ENCODE data around the gene SEMA6A. TPM values are rescaled to one million over a fixed set of nuclear protein-coding genes. Genes with fewer than 3 reads are reported as not detected.

SEMA6A gene
- polyA plus RNA-seq, 1 of the 3 experiments (the other 2 are of a cell fraction): 0.18 TPM

DNA sequence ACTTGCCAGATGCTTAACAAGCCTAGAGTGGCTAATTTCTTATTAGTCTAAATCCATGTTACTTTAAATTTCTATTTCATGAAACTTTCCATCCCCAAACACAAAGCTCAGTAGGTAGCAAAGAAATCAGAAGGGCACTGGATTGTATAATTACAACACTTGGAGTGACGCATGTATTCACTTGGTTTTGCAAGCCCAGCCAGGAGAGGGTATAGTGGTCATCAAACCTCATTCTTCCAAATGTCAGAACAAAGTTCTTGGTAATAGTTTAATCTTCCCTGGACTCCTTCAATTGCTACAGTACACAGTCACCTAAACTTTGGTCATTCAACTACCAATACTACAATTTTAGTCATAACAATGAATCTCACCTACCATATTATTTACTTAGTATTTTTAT, 112.1 kb downstream of the SEMA6A start:
- no peaks in the 10 kb centered on the region for H4K20me1 ChIP-seq (ENCODE audit: insufficient read depth)
- H3K4me2 ChIP-seq: no peak overlapping the region
- H3K4me1 ChIP-seq (ENCODE audit: control insufficient read depth in 1 of 2, insufficient read depth in 2 of 2, low read depth in 1 of 2, low read length in 1 of 2): peaks cover 0 to 20% of the 10 kb centered on the region in 2 experiments; a peak in 2 of 4 replicates
- H3F3A ChIP-seq (replicated peaks; ENCODE audit: insufficient read depth): no peaks in the 10 kb centered on the region
- H3K27ac ChIP-seq (ENCODE audit: low read depth in 2 of 2, low read length in 1 of 2): no peak overlapping the region; a peak in 1 of 4 replicates
- no peak for DNase-seq
- no peak overlapping the region for H2AFZ ChIP-seq (ENCODE audit: low read depth)
- no peaks in the 10 kb centered on the region for H3K36me3 ChIP-seq (replicated peaks in 1 of 2; ENCODE audit: control insufficient read depth in 1 of 2, insufficient read depth in 2 of 2, low read length in 1 of 2)
- ChIA-PET CTCF (interaction anchor here (1.5 to 2.8 kb wide), 2 partner anchors 9 to 24 kb away, joined by 3 to 8 read pairs; no protein-coding TSS in a partner anchor), POLR2A (no interaction called here)
- H3K9me3 ChIP-seq: no peaks in the 10 kb centered on the region
- no peaks in the 10 kb centered on the region for H3K27me3 ChIP-seq (ENCODE audit: insufficient read depth)
- H3K9ac ChIP-seq: no peak overlapping the region
- no peaks in the 10 kb centered on the region for H3K9me2 ChIP-seq
- no peak overlapping the region for H3K4me3 ChIP-seq (ENCODE audit: low read depth in 2 of 2, low read length in 1 of 2)
- 100% methylated on average over 1 of the region's 1 CpG for WGBS (ENCODE audit: low lambda C conversion rate)
- H3K79me2 ChIP-seq (ENCODE audit: insufficient read depth): no peaks in the 10 kb centered on the region
- TF ChIP-seq RFX5 (IDR thresholded peaks at IDR 0.05; ENCODE audit: low read length) (no peak), SMC3 (IDR thresholded peaks at IDR 0.05; ENCODE audit: low read depth, low read length) (no peak), EP300 (IDR thresholded peaks at IDR 0.05; ENCODE audit: borderline replicate concordance in 1 of 2, low read depth in 1 of 2, low read length in 1 of 2) (no peak), RXRA (IDR thresholded peaks at IDR 0.05; ENCODE audit: borderline replicate concordance, low read depth) (no peak), MXI1 (IDR thresholded peaks at IDR 0.05; ENCODE audit: low read depth, low read length) (no peak), ELF1 (IDR thresholded peaks at IDR 0.05) (no peak), TEAD4 (IDR thresholded peaks at IDR 0.05; ENCODE audit: borderline replicate concordance, insufficient read depth) (no peak), SIN3A (IDR thresholded peaks at IDR 0.05; ENCODE audit: borderline replicate concordance, low read depth, low read length) (no peak), POLR2AphosphoS5 (IDR thresholded peaks at IDR 0.05; ENCODE audit: low read depth, low read length) (no peak), MEF2A (IDR thresholded peaks at IDR 0.05; ENCODE audit: borderline replicate concordance, low read depth) (no peak), GABPA (IDR thresholded peaks at IDR 0.05; ENCODE audit: low read depth) (no peak), NRF1 (IDR thresholded peaks at IDR 0.05; ENCODE audit: low read depth, low read length) (no peak), RCOR1 (IDR thresholded peaks at IDR 0.05; ENCODE audit: low read length) (no peak), NFIC (IDR thresholded peaks at IDR 0.05; ENCODE audit: borderline replicate concordance) (no peak)
- TF ChIP-seq, protein P1, sequence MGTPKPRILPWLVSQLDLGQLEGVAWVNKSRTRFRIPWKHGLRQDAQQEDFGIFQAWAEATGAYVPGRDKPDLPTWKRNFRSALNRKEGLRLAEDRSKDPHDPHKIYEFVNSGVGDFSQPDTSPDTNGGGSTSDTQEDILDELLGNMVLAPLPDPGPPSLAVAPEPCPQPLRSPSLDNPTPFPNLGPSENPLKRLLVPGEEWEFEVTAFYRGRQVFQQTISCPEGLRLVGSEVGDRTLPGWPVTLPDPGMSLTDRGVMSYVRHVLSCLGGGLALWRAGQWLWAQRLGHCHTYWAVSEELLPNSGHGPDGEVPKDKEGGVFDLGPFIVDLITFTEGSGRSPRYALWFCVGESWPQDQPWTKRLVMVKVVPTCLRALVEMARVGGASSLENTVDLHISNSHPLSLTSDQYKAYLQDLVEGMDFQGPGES (IDR thresholded peaks at IDR 0.05; ENCODE audit: low read depth, low read length): no peak
- TF ChIP-seq, protein P2, sequence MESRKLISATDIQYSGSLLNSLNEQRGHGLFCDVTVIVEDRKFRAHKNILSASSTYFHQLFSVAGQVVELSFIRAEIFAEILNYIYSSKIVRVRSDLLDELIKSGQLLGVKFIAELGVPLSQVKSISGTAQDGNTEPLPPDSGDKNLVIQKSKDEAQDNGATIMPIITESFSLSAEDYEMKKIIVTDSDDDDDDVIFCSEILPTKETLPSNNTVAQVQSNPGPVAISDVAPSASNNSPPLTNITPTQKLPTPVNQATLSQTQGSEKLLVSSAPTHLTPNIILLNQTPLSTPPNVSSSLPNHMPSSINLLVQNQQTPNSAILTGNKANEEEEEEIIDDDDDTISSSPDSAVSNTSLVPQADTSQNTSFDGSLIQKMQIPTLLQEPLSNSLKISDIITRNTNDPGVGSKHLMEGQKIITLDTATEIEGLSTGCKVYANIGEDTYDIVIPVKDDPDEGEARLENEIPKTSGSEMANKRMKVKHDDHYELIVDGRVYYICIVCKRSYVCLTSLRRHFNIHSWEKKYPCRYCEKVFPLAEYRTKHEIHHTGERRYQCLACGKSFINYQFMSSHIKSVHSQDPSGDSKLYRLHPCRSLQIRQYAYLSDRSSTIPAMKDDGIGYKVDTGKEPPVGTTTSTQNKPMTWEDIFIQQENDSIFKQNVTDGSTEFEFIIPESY (IDR thresholded peaks at IDR 0.05; ENCODE audit: borderline replicate concordance, low read depth): no peak
- TF ChIP-seq, protein P3, sequence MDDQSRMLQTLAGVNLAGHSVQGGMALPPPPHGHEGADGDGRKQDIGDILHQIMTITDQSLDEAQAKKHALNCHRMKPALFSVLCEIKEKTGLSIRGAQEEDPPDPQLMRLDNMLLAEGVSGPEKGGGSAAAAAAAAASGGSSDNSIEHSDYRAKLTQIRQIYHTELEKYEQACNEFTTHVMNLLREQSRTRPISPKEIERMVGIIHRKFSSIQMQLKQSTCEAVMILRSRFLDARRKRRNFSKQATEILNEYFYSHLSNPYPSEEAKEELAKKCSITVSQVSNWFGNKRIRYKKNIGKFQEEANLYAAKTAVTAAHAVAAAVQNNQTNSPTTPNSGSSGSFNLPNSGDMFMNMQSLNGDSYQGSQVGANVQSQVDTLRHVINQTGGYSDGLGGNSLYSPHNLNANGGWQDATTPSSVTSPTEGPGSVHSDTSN (IDR thresholded peaks at IDR 0.05): no peak
